PC-9 (cell line): Measurements from ENCODE around the gene ST6GALNAC6. TPM values are rescaled to one million over a fixed set of nuclear protein-coding genes. Genes with fewer than 3 reads are reported as not detected.

ENCODE experiments used
- BruUV-seq: library from RNA; stranded (reverse); fragments of 400-500 nt; replicated peaks from 2 replicates; lab custom pipeline; 2021; lab: Mats Ljungman, UMichigan
- CTCF ChIA-PET: fragments of 300-600 bp; sonication (Branson Sonifier 250); formaldehyde crosslinking; loops from one replicate; lab custom pipeline; 2022; ENCODE audit warnings: antibody characterized with exemption; lab: Charles Lee
- POLR2A ChIA-PET: fragments of 300-600 bp; sonication (Branson Sonifier 250); formaldehyde crosslinking; loops from one replicate; lab custom pipeline; 2022; ENCODE audit warnings: antibody characterized with exemption; ENCODE audit not compliant: unreplicated experiment; lab: Charles Lee
- DNase-seq, 2 experiments: peaks; one replicate each; pipeline versions ENCODE4 v3.0.0 to v3.0.0-alpha.2; 2015 to 2022; ENCODE audit warnings: mixed read lengths in 1 of 2
- H2AFZ ChIP-seq: fragments of 200-600 bp; sonication (generic); 2 replicates; pipeline ENCODE4 v1.8.1; 2017; ENCODE audit warnings: antibody characterized with exemption
- H3F3A ChIP-seq: fragments of 200-600 bp; sonication (generic); 2 replicates; pipeline ENCODE4 v1.8.1; 2017; ENCODE audit warnings: antibody characterized with exemption, mild to moderate bottlenecking, low read depth; ENCODE audit not compliant: insufficient read depth
- H3K27ac ChIP-seq: fragments of 200-600 bp; sonication (generic); 2 replicates; pipeline ENCODE4 v1.6.1; 2016; ENCODE audit warnings: mixed run types
- H3K27me3 ChIP-seq: fragments of 200-600 bp; sonication (generic); 2 replicates; pipeline ENCODE4 v1.6.1; 2016; ENCODE audit warnings: low read depth, mixed run types; ENCODE audit not compliant: insufficient read depth
- H3K36me3 ChIP-seq: fragments of 200-600 bp; sonication (generic); 2 replicates; pipeline ENCODE4 v1.6.1; 2016; ENCODE audit warnings: low read depth, mixed run types
- H3K4me1 ChIP-seq: fragments of 200-600 bp; sonication (generic); replicated peaks from 2 replicates; pipeline ENCODE4 v1.6.1; 2016; ENCODE audit warnings: mixed run types; ENCODE audit not compliant: insufficient read depth
- H3K4me2 ChIP-seq: fragments of 200-600 bp; sonication (generic); 2 replicates; pipeline ENCODE4 v1.6.1; 2017; ENCODE audit warnings: mixed run types
- H3K4me3 ChIP-seq: fragments of 200-600 bp; sonication (generic); 2 replicates; pipeline ENCODE4 v1.6.1; 2016; ENCODE audit warnings: mixed run types
- H3K79me2 ChIP-seq: fragments of 200-600 bp; sonication (generic); 2 replicates; pipeline ENCODE4 v1.6.1; 2017; ENCODE audit warnings: low read depth, mixed run types
- H3K9me2 ChIP-seq: fragments of 200-600 bp; sonication (generic); 2 replicates; pipeline ENCODE4 v1.8.1; 2017; ENCODE audit warnings: mild to moderate bottlenecking; ENCODE audit not compliant: insufficient read depth
- H3K9me3 ChIP-seq: fragments of 200-600 bp; sonication (generic); 2 replicates; pipeline ENCODE4 v1.8.1; 2016; ENCODE audit warnings: low read depth; ENCODE audit not compliant: insufficient read depth
- H4K20me1 ChIP-seq: fragments of 200-600 bp; sonication (generic); 2 replicates; pipeline ENCODE4 v1.8.1; 2017; ENCODE audit not compliant: insufficient read depth
- EZH2 ChIP-seq: fragments of 200-600 bp; sonication (generic); IDR thresholded peaks from 2 replicates; pipeline ENCODE4 v1.8.0; 2017; ENCODE audit warnings: antibody characterized with exemption, low read depth
- intact Hi-C: fragments of 100-400 bp; cut with micrococcal nuclease; formaldehyde crosslinking; loops from one replicate; pipeline ENCODE4 v1.10.0; 2022; ENCODE audit not compliant: unreplicated experiment
- total RNA-seq: library from RNA; stranded (reverse); gene quantifications from 2 replicates; pipeline ENCODE4 v1.2.3, GENCODE V29; 2021
- TF ChIP-seq, protein P1 (sequence below): fragments of 200-600 bp; sonication (generic); conservative IDR thresholded peaks from 2 replicates; pipeline ENCODE4 v1.6.1; 2017; ENCODE audit warnings: mixed run types, antibody characterized with exemption, mild to moderate bottlenecking, moderate library complexity

ST6GALNAC6 gene
- total RNA-seq, 1 experiment from 2014 or later = 23.3 TPM

GRCh38 chr9:127876764-127877562 lies 22.4 kb downstream of the ST6GALNAC6 start:
- peaks cover 19% of the 10 kb centered on the region; the same call in 1 of the 2 replicates for H3K4me1 ChIP-seq
- peak overlapping the region; percentile 62 for H3K4me3 ChIP-seq
- no peak for TF ChIP-seq EZH2
- TF ChIP-seq, protein P1, sequence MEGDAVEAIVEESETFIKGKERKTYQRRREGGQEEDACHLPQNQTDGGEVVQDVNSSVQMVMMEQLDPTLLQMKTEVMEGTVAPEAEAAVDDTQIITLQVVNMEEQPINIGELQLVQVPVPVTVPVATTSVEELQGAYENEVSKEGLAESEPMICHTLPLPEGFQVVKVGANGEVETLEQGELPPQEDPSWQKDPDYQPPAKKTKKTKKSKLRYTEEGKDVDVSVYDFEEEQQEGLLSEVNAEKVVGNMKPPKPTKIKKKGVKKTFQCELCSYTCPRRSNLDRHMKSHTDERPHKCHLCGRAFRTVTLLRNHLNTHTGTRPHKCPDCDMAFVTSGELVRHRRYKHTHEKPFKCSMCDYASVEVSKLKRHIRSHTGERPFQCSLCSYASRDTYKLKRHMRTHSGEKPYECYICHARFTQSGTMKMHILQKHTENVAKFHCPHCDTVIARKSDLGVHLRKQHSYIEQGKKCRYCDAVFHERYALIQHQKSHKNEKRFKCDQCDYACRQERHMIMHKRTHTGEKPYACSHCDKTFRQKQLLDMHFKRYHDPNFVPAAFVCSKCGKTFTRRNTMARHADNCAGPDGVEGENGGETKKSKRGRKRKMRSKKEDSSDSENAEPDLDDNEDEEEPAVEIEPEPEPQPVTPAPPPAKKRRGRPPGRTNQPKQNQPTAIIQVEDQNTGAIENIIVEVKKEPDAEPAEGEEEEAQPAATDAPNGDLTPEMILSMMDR = no peak
- H3K27ac ChIP-seq = no peak overlapping the region
- H3K36me3 ChIP-seq = no peaks in the 10 kb centered on the region
- ChIA-PET CTCF (interaction anchor here (0.9 kb wide), 1 partner anchor 44 kb away, joined by 3 read pairs; no protein-coding TSS in a partner anchor), POLR2A (interaction anchor here (0.6 kb wide), 1 partner anchor 172 kb away, joined by 6 read pairs; no protein-coding TSS in a partner anchor)
- H3K4me2 ChIP-seq = peak overlapping the region; percentile 95
- peak in 1 of 2 experiments; percentile 33 for DNase-seq
- TSS peak; percentile 85 for BruUV-seq
- no peaks in the 10 kb centered on the region for H3K27me3 ChIP-seq
- H3K9me3 ChIP-seq = no peaks in the 10 kb centered on the region
- no peaks in the 10 kb centered on the region for H3F3A ChIP-seq
- no peaks in the 10 kb centered on the region for H3K9me2 ChIP-seq
- H2AFZ ChIP-seq = peak overlapping the region; percentile 87
- H3K79me2 ChIP-seq = no peaks in the 10 kb centered on the region
- no peaks in the 10 kb centered on the region for H4K20me1 ChIP-seq
- intact Hi-C loops = no loop called here

DNA sequence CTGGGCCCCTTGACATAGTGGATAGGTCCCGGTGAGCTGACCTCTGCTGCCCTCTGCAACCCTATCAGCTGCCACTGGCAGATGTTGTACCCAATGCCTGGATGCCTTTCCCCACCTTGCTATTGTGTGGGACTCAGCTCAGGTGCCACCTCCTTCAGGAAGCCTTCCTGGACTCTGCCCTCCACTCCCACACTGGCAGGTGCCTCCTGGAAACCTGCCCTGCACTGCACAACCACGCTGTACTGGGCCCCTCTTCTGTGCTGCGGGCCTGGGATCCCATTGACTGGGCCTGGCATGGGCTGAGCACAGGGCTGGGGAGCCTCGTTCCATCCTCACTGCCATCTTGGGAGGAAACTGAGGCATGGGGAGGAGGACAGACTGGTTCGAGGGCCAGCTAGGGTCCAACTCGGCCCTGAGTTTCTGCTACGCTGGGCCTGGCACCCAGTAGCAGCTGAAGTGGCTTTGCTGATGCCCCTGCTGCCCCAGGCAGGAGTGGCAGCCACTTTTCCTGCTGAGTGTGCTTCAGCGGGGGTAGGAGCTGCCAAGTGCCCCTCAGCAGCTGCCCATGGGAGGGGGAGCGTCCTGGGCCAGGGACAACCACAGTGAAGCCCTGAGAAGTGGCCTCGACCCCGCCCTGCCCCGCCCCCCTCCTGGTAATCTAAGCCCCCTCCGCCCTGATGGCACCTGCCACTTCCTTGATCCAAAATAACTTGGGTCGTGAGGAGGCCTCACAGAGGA lies 23.2 kb downstream of the ST6GALNAC6 start:
- no peaks in the 10 kb centered on the region for H3K9me2 ChIP-seq
- CTCF ChIA-PET = interaction anchor here (0.9 kb wide), 1 partner anchor 44 kb away, joined by 3 read pairs; no protein-coding TSS in a partner anchor
- no peaks in the 10 kb centered on the region for H3F3A ChIP-seq
- no peaks in the 10 kb centered on the region for H3K9me3 ChIP-seq
- peaks cover 19% of the 10 kb centered on the region; the same call in 1 of the 2 replicates for H3K4me1 ChIP-seq
- no peaks in the 10 kb centered on the region for H3K36me3 ChIP-seq
- H3K4me3 ChIP-seq = no peak overlapping the region
- no peaks in the 10 kb centered on the region for H3K79me2 ChIP-seq
- H3K4me2 ChIP-seq = 0 out of 2 replicates have a peak overlapping the region, but pooled peaks have one; percentile 95
- TF ChIP-seq EZH2 = no peak
- TF ChIP-seq, protein P1 = no peak
- no peaks in the 10 kb centered on the region for H4K20me1 ChIP-seq
- intact Hi-C loops = no loop called here
- H3K27me3 ChIP-seq = no peaks in the 10 kb centered on the region
- no TSS peak for BruUV-seq
- no peak for DNase-seq
- no peak overlapping the region for H2AFZ ChIP-seq
- no peak overlapping the region for H3K27ac ChIP-seq
- POLR2A ChIA-PET = no interaction called here

DNA sequence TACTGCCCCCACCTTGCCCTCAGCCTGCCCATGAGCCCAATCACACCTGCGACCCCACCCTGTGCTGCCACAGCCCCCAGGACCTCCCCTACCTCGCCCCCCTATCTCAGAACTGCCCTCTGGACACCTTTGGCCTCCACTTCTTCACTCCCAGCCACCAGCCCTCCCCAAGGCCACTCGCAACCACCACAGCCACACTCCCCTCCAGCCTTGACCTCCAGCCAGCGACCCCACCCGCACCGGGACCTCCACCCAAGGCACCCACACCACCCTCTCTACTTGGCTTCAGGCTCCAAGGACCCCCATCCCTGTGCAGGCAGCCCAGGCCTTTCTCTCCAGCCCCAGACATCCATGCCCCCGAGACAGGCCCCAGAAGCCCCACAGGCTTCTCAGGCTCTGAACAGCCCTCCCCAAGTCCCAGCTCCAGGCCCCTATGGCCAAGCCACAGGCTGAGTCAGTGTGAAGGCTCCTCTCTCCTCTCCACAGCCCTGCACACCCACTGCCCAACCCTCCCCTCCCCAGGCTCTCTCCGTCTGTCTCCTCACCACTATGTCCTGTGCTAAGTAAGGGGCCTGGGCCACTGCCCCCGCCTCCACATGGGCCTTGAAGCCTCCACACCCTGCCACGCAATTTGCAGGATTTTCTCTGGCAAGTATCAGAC lies 24.0 kb downstream of the ST6GALNAC6 start:
- no peak for DNase-seq
- no peaks in the 10 kb centered on the region for H3K9me3 ChIP-seq
- H3K4me2 ChIP-seq = no peak overlapping the region
- intact Hi-C loops = no loop called here
- H3K27ac ChIP-seq = no peak overlapping the region
- no TSS peak for BruUV-seq
- H2AFZ ChIP-seq = no peak overlapping the region
- no peaks in the 10 kb centered on the region for H3K36me3 ChIP-seq
- TF ChIP-seq, protein P1 = no peak
- TF ChIP-seq EZH2 = no peak
- H3K9me2 ChIP-seq = no peaks in the 10 kb centered on the region
- ChIA-PET POLR2A (no interaction called here), CTCF (no interaction called here)
- H3K4me1 ChIP-seq = peaks cover 19% of the 10 kb centered on the region; the same call in 1 of the 2 replicates
- no peaks in the 10 kb centered on the region for H3K79me2 ChIP-seq
- H3K4me3 ChIP-seq = no peak overlapping the region
- H4K20me1 ChIP-seq = no peaks in the 10 kb centered on the region
- no peaks in the 10 kb centered on the region for H3F3A ChIP-seq
- no peaks in the 10 kb centered on the region for H3K27me3 ChIP-seq
